ENCODE results near the gene LCTL. TPM values are rescaled to one million over a fixed set of nuclear protein-coding genes. Genes with fewer than 3 reads are reported as not detected.

The LCTL gene
- total RNA-seq, 2 experiments from 2014 or later = not detected

GRCh38 chr15:66611257-66612053 is 45.7 kb upstream of the LCTL start:
- H3K27me3 Mint-ChIP-seq = no peaks in the 10 kb centered on the region
- DNase-seq = no peak
- no peaks in the 10 kb centered on the region for H3K9me3 Mint-ChIP-seq
- no peak overlapping the region for H3K27ac Mint-ChIP-seq
- no peak for TF ChIP-seq CTCF (IDR thresholded peaks at IDR 0.05)
- ChIA-PET POLR2A (interaction anchor here (1.3 kb wide), 1 partner anchor 116 kb away, joined by 3 read pairs; no protein-coding TSS in a partner anchor), CTCF (no interaction called here)
- no peaks in the 10 kb centered on the region for H3K4me1 Mint-ChIP-seq (ENCODE audit: low read depth)
- intact Hi-C loops (cut with micrococcal nuclease) = no loop called here
- H3K36me3 Mint-ChIP-seq (ENCODE audit: low read depth) = no peaks in the 10 kb centered on the region
- ATAC-seq = no peak
- no peak overlapping the region for H3K4me3 Mint-ChIP-seq

GRCh38 chr15:66609876-66610275 is 44.1 kb upstream of the LCTL start:
- Mint-ChIP-seq H3K4me1 (ENCODE audit: low read depth) (no peaks in the 10 kb centered on the region), H3K36me3 (ENCODE audit: low read depth) (no peaks in the 10 kb centered on the region), H3K27ac (no peak overlapping the region), H3K27me3 (no peaks in the 10 kb centered on the region), H3K4me3 (no peak overlapping the region), H3K9me3 (no peaks in the 10 kb centered on the region)
- intact Hi-C loops (cut with micrococcal nuclease) = loop anchor here (10.0 kb wide), 1 partner anchor 165 kb away; no protein-coding TSS in a partner anchor
- POLR2A ChIA-PET = no interaction called here
- CTCF ChIA-PET = interaction anchor here (1.1 to 1.4 kb wide), 2 partner anchors 9 to 163 kb away, joined by 3 to 9 read pairs; no protein-coding TSS in a partner anchor
- DNase-seq (no peak), ATAC-seq (no peak)
- no peak for TF ChIP-seq CTCF (IDR thresholded peaks at IDR 0.05)

- intact Hi-C loops (cut with micrococcal nuclease) = loop anchor here (10.0 kb wide), 1 partner anchor 166 kb away; no protein-coding TSS in a partner anchor
- Mint-ChIP-seq H3K4me1 (ENCODE audit: low read depth) (no peaks in the 10 kb centered on the region), H3K36me3 (ENCODE audit: low read depth) (no peaks in the 10 kb centered on the region), H3K4me3 (no peak overlapping the region), H3K27ac (no peak overlapping the region), H3K27me3 (no peaks in the 10 kb centered on the region), H3K9me3 (no peaks in the 10 kb centered on the region)
- no peak for ATAC-seq
- POLR2A ChIA-PET = no interaction called here
- TF ChIP-seq CTCF (IDR thresholded peaks at IDR 0.05) = no peak
- CTCF ChIA-PET = interaction anchor here (0.7 to 2.6 kb wide), 3 partner anchors 10 to 243 kb away, joined by 3 to 13 read pairs (median 13); no protein-coding TSS in a partner anchor
- no peak for DNase-seq
Observed at GRCh38 chr15:66608881-66609280, 43.1 kb upstream of the LCTL start.

GRCh38 chr15:66608159-66608558 is 42.4 kb upstream of the LCTL start:
- H3K27ac Mint-ChIP-seq = no peak overlapping the region
- H3K9me3 Mint-ChIP-seq = no peaks in the 10 kb centered on the region
- POLR2A ChIA-PET = no interaction called here
- no peak for TF ChIP-seq CTCF (IDR thresholded peaks at IDR 0.05)
- H3K36me3 Mint-ChIP-seq (ENCODE audit: low read depth) = no peaks in the 10 kb centered on the region
- no peaks in the 10 kb centered on the region for H3K4me1 Mint-ChIP-seq (ENCODE audit: low read depth)
- H3K27me3 Mint-ChIP-seq = no peaks in the 10 kb centered on the region
- CTCF ChIA-PET = interaction anchor here (1.3 to 2.6 kb wide), 3 partner anchors 11 to 254 kb away, joined by 3 to 13 read pairs (median 13); no protein-coding TSS in a partner anchor
- intact Hi-C loops (cut with micrococcal nuclease) = loop anchor here (10.0 kb wide), 1 partner anchor 167 kb away; no protein-coding TSS in a partner anchor
- no peak for DNase-seq
- ATAC-seq = no peak
- H3K4me3 Mint-ChIP-seq = no peak overlapping the region

Measured in activated CD8-positive, alpha-beta T cell treated with anti-CD3 and anti-CD28 coated beads for 36 hours (primary cell).